Measurements from ENCODE around the gene SLC15A4. TPM values are rescaled to one million over a fixed set of nuclear protein-coding genes. Genes with fewer than 3 reads are reported as not detected.

SLC15A4 gene
- total RNA-seq, 2 experiments from 2014 or later, result 53.3 to 87.3 TPM

GRCh38 chr12:128786741-128787391, 36.9 kb downstream of the SLC15A4 start:
- H3K4me3 ChIP-seq (ENCODE audit: low read depth, low read length, poor library complexity, severe bottlenecking), result no peak overlapping the region
- TF ChIP-seq EZH2phosphoT487 (IDR thresholded peaks at IDR 0.05; ENCODE audit: borderline replicate concordance, low read depth, low read length) (no peak), CTCF (conservative IDR thresholded peaks at IDR 0.05; ENCODE audit: low read length) (no peak)

GRCh38 chr12:128784030-128784760, 39.6 kb downstream of the SLC15A4 start:
- POLR2A ChIA-PET, result interaction anchor here (0.8 to 1.0 kb wide), 3 partner anchors 11 to 40 kb away, joined by 3 to 6 read pairs (median 3); no protein-coding TSS in a partner anchor
- H4K20me1 ChIP-seq (ENCODE audit: insufficient read depth, low read length), result no peaks in the 10 kb centered on the region
- H3K27ac ChIP-seq (ENCODE audit: low read depth, low read length, poor library complexity, severe bottlenecking), result no peak overlapping the region
- no peak overlapping the region for H3K4me3 ChIP-seq (ENCODE audit: low read depth, low read length, poor library complexity, severe bottlenecking)
- no peaks in the 10 kb centered on the region for H3K9me2 ChIP-seq (ENCODE audit: insufficient read depth, low read length)
- intact Hi-C loops (cut with micrococcal nuclease; ENCODE audit: unreplicated experiment), result loop anchor here (5.0 kb wide), 2 partner anchors 38 to 178 kb away; partner anchors contain the start of gene SLC15A4
- H3K36me3 ChIP-seq (ENCODE audit: insufficient read depth, low read length), result no peaks in the 10 kb centered on the region
- no peaks in the 10 kb centered on the region for H3K79me2 ChIP-seq (ENCODE audit: insufficient read depth, low read depth, low read length)
- H3K4me1 ChIP-seq (ENCODE audit: insufficient read depth, low read length, poor library complexity, severe bottlenecking), result peaks cover 33% of the 10 kb centered on the region
- H2AFZ ChIP-seq (ENCODE audit: low read length), result no peak overlapping the region
- BruUV-seq (replicated peaks), result no TSS peak
- no peak overlapping the region for H3K4me2 ChIP-seq (ENCODE audit: low read length)
- no peak for DNase-seq (ENCODE audit: low spot score)
- TF ChIP-seq EZH2phosphoT487 (IDR thresholded peaks at IDR 0.05; ENCODE audit: borderline replicate concordance, low read depth, low read length) (no peak), CTCF (conservative IDR thresholded peaks at IDR 0.05; ENCODE audit: low read length) (no peak)
- no peaks in the 10 kb centered on the region for H3K9me3 ChIP-seq (ENCODE audit: low read length)
- CTCF ChIA-PET (ENCODE audit: unreplicated experiment), result interaction anchor here (1.6 kb wide), 1 partner anchor 10 kb away, joined by 7 read pairs; no protein-coding TSS in a partner anchor

More at GRCh38 chr12:128786741-128787391, 36.9 kb downstream of the SLC15A4 start:
- no peak overlapping the region for H3K4me2 ChIP-seq (ENCODE audit: low read length)
- H3K9me3 ChIP-seq (ENCODE audit: low read length), result no peaks in the 10 kb centered on the region
- no peaks in the 10 kb centered on the region for H3K79me2 ChIP-seq (ENCODE audit: insufficient read depth, low read depth, low read length)
- DNase-seq (ENCODE audit: low spot score), result no peak
- H4K20me1 ChIP-seq (ENCODE audit: insufficient read depth, low read length), result no peaks in the 10 kb centered on the region
- no TSS peak for BruUV-seq (replicated peaks)
- H3K9me2 ChIP-seq (ENCODE audit: insufficient read depth, low read length), result no peaks in the 10 kb centered on the region
- CTCF ChIA-PET (ENCODE audit: unreplicated experiment), result no interaction called here
- H3K36me3 ChIP-seq (ENCODE audit: insufficient read depth, low read length), result peaks cover 19% of the 10 kb centered on the region
- H2AFZ ChIP-seq (ENCODE audit: low read length), result no peak overlapping the region
- POLR2A ChIA-PET, result interaction anchor here (1.2 kb wide), 1 partner anchor 13 kb away, joined by 4 read pairs; no protein-coding TSS in a partner anchor
- H3K4me1 ChIP-seq (ENCODE audit: insufficient read depth, low read length, poor library complexity, severe bottlenecking), result peaks cover 60% of the 10 kb centered on the region
- no peak overlapping the region for H3K27ac ChIP-seq (ENCODE audit: low read depth, low read length, poor library complexity, severe bottlenecking)
- intact Hi-C loops (cut with micrococcal nuclease; ENCODE audit: unreplicated experiment), result no loop called here
